DMS53 treated with DMSO at 0.1 percent for 48 hours (cell line): Measurements from ENCODE around the gene TMCO5A.

Experiments used
- DNase-seq: peaks from one replicate; lab custom pipeline; 2025; ENCODE audit not compliant: unreplicated experiment; lab: John Stamatoyannopoulos, UW

Gene TMCO5A

DNA sequence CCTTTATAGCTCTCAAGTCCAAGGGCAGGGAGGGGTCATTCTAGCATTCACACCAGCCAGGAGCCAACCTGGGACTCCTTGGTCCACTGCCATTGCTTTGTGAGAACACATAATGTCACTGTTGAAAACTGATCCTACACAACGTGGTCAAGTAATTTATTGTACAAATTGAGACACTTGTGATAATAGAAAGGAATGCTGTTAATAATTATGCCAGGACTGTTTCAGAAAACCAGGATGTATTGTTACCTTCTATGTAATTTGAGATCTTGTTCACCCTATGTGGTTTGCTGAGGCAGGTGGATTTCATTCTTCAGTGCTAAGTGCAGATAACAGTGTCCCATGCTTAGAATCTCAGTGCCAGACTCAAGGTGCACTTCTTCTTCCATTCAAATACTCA lies 33.3 kb downstream of the TMCO5A start:
- DNase-seq, result no peak

DNA sequence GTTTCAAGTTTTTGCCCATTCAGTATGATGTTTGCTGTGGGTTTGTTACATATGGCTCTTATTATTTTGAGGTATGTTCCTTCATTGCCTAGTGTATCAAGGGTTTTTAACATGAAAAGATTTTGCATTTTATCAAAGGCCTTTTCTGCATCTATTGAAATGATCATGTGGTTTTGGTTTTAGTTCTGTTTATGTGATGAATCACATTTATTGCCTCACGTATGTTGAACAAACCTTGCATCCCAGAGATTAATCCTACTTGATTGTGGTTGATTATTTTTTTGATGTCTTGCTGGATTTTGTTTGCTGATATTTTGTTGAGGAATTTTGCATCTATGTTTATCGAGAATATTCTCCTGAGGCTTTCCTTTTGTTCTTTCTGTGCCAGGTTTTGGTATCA lies 39.4 kb downstream of the TMCO5A start:
- DNase-seq, result no peak

DNA sequence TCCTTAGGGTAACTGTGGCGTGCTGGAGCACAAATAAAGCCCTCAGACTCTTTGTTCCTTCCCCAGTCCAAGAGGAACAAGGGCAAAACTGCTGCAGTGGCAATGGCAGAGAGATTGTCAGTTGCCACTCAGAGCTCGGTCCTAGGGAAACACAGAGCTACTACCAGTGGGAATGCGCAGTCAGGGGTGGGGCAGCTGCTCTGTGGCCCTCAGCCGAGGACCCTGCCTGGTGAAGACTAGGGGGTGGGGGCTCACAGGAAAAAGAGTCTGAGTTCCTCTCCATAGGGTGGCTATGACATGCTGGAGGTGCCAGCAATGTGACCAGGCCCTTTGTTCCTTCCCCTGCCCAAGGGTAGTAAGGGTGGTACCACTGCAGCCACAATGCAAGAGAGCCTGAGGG lies 43.8 kb downstream of the TMCO5A start:
- no peak for DNase-seq

DNA sequence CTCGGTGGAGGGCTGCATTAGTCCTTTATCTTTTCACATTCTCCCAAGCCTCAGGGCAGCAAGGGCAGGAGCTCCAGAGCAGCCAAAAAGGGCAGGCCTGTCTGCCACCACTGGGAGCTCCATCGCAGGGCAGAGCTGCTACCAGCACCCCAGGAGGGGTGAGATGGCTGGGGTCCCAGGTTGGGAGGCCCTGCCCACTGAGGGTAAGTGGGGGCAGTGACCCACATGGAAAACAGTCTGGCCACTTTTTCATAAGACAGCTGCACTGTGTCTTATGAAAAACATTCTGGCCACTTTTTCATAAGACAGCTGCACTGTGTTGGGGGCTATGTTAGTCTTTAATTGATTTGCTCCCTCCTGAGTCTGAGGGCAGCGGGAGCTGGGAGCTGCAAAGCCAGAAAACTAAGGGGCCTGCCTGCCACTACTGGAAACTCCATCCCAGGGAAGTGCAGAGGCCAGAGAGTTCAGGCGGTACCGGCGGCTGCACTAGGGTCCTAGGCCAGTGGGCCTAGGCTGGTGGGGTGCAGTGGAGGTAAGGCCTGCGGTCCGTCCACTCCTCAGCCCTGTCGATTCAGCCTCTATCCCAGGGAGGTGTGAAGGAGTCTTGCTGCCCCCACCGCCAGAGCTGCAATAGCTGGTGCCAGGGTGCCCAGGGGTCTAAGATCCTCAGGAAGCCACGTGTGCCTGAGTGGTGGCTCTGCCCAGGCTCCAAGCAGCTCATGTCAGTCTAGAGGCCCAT lies 45.4 kb downstream of the TMCO5A start:
- DNase-seq, result no peak

DNA sequence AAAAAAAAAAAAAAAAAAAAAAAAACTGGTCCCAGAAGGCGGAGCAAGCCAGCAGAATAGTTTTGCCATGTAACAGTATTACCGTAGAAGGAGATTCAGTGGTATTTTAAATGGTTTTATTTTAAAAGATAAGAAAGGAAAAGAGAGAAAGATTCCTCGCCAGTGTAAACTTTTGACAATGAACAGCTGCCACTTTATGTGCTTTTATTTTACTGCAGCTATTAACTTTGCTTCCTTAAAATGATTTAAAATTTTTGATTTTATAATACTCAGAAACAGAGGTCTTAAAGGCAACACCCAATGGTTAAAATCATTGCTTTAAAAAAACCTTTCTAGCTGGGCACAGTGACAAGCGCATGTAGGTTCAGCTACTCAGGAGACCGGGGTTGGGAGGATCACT lies 46.8 kb downstream of the TMCO5A start:
- DNase-seq, result no peak

DNA sequence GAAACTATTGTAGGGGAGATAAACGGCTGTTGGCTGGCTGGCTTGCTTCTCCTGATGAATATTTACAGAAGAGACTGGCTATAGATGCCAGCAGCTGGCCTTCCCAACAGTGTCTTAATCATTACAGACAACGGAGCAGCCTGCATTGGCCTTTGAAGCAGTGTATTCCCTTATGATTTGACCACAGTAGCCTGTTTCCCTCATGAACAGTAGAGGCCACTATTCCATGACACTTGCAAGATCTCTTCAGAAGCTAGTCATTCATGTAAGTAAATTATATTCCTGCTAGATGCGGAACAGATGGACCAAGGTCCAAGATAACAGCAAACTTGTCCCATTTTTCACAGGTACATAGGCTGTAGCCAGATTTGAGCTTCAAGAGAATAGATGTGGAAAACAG lies 47.3 kb downstream of the TMCO5A start:
- peak; percentile 40 for DNase-seq

DNA sequence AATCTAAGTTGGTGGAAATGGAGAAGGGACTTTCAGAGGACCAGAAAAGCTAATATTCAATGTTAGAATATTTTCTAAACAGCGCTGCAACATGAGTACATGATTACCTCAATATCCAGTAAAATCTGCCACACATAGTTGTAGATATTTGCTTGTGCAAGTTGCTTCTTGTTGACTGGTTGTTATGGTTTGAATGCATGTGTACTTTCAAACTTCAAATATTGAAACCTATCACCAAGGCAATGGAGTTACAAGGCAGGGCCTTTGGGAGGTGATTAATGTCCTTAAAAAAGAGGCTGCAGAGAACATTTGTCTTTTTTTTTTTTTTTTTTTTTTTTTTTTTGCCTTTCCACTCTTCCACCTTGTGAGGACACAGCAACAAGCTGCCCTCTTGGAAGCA lies 49.9 kb downstream of the TMCO5A start:
- no peak for DNase-seq

DNA sequence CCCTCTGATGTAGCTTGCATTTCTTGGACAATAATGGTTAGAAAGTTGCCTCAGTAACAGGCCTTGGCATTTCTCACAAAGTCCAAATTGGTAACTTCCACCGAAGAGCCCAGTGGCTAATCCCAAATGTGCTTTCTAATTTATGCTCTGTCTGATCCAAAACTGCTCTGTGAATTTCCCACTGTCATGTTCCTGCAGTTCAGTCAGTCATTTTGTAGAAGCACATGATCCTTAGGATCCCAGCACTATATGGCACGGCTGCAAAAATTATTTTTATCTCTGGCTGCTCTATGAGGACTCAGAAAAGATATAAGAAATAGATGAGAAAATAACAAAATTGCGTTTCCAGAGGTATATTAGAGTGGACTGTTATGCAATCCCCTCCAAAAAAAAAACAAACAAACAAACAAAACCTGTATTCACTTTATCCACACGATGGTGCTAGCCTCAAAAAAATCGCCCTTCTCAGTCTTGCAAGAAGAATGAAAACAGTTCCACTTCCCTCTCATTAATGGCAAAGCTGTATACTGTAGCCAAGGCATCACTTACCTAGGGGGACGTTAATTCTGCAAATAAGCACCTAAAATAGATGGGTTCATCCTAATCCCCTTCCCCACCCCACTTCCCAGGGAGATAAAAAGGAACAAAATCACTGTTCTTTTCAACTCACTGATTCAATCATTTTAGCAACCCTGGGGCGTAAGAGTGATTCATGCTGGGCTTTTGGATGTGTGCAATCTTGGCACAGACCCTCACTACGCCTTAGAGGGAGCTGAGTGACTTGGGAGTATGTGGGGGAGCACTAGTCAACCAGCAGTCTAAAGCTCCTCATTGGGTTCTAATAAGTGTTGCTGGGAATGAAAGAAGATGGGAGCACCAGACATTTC lies 61.3 kb downstream of the TMCO5A start:
- DNase-seq, result peak; percentile 47
